Effector CD8-positive, alpha-beta T cell (primary cell): ENCODE results near the gene IVL.

Experiments used
- DNase-seq: peaks from one replicate; lab custom pipeline; 2025; lab: John Stamatoyannopoulos, UW

IVL gene

GRCh38 chr1:152951711-152952110 is 43.4 kb downstream of the IVL start:
- DNase-seq, result no peak

- no peak for DNase-seq
Measured at GRCh38 chr1:152953761-152954160, 45.4 kb downstream of the IVL start.

GRCh38 chr1:152954436-152954835 is 46.1 kb downstream of the IVL start:
- DNase-seq, result no peak

- no peak for DNase-seq
Measured at GRCh38 chr1:152957561-152957960, 49.2 kb downstream of the IVL start.

DNA sequence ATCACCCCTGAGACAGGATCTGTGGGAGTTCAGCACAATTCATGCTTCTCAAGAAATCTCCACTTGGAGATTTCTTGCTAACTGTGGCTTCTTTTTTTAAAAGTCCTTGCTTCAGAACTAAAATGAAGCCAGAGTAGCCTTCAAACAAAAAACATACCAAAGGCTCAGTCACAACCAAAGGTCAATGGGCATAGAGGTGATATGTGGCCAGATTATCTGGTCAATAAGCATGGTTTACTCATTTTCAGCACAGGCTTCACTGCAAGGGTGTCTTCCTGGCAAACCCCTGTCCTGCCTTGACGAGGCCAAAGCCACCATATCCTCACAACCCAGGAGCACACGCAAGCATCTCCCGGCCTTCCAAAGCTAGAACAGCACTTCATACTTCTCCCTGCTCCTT is 50.9 kb downstream of the IVL start:
- no peak for DNase-seq

GRCh38 chr1:152959801-152960451 is 51.6 kb downstream of the IVL start:
- DNase-seq, result no peak

- DNase-seq, result no peak
Measured at GRCh38 chr1:152960452-152961044, 52.2 kb downstream of the IVL start.
